ENCODE results near the gene TBC1D10A.

The TBC1D10A gene

GRCh38 chr22:30326706-30327362 is at the start of gene TBC1D10A:
TBC1D10A (minus strand) TSS chr22:30326941; CDS start chr22:30326881, 60 bp downstream.
- DNase-seq, result peak; percentile 87 to 92

DNA sequence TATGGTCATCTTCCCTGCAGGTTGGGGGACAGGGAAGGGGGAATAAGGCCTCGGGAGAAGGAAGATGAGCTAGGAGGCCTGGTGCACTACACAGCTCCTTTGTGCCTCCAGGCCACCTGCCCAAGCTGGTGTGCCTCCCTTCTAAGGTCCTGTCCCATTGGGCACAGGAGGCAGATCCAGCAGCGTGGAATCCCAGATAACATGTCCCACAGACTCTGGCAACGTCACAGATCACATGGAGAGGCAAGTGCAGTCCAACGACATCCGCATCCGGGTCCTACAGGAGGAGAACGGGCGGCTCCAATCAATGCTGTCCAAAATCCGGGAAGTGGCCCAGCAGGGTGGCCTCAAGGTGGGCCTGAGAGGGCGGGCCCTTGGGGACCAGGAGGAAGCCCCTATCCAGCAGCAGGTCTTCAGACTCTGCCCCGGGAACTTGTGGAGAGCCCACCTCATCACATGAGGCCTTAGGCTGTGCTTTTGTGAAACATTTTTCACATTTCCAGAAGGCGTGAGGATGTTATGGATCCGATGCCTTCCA is 48.6 kb upstream of the TBC1D10A start:
- no peak for DNase-seq

DNA sequence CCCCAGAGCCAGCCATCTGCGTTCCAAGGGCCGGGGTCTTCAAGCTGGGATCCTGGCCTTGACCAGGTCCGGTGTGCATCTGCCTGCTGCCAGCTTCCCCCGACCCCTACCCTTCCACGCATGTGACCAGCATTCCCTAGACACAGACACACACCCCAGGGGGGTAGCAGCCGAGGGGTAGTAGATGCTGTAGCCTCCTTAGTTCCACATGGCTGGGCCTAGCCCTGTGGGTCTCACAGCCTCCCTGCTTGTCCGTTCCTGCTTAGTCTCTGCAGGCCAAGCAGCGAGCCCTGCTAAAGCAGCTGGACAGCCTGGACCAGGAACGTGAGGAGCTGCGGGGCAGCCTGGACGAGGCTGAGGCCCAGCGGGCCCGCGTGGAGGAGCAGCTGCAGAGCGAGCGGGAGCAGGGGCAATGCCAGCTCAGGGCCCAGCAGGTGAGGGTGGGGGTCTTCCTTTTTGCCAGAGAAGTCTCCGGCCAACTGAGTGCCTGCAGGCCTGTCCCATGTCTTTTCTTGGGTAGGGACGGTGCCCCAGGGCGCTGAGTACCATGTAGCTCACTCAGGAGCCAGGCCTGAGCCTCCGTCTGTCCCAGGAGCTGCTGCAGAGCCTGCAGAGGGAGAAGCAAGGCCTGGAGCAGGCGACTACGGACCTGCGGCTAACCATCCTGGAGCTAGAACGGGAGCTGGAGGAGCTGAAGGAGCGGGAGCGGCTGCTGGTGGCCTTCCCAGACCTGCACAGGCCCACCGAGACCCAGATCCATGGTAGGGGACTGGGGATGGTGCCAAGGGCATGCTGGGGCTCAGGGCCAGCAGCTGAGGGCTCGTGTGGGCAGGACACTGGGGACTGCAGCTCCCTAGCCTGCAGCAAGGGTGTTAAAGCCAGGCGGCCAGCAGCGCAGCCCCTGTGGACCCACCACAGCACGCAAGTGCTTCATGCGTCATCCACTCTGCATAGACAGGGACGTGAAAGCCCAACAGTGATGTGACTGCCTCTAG is 46.9 kb upstream of the TBC1D10A start:
- no peak for DNase-seq

DNA sequence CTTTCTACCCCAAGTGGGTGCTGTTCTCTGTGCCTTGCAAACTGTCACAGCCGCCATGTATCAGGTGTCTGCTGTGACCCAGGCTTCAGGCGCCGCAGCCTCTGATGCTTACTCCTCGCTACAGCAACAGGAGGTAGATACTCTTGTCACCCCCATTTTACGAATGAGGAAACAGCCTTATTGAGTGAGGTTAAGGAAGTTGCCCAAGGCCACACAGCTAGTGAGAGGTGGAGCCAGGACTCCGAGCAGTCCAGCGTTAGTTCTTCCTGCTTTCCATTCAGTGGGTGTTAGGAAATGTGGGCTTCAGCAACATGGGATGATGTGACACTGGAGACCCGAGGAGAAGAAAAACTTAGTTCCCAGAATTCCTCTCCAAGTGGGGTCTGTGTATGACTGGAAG is 46.2 kb upstream of the TBC1D10A start:
- DNase-seq, result no peak

DNA sequence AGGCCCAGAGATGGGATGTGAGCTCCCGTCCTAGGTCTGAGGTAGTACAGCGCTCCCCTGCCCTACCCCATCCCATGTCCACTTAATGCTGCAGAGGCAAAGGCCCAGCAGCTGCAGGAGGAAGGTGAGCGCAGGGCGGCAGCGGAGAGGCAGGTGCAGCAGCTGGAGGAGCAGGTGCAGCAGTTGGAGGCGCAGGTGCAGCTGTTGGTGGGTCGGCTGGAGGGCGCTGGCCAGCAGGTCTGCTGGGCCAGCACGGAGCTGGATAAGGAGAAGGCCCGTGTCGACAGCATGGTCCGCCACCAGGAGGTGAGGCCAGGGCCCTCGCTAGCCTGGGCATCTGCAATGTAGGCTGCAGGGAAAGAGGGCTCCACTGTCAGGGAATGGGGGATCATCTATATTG is 45.2 kb upstream of the TBC1D10A start:
- DNase-seq, result no peak

DNA sequence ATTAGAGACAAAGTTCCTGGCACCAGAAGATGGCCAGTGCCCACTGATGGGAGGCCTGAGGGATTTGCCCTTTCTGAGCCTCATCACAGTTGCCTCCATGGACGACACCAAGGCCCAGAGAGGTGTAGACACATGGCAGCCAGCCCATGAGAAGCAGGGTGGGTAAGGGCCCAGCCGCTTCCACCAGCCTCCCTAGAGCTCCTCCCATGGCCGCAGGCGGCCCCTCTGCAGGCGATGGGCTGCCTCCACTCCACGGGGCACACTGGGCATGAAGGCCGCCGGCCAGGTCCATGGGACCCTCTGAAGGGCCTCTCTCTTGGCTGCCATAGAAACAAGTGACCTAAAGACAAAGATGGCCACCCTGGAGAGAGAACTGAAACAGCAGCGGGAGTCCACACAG is 44.6 kb upstream of the TBC1D10A start:
- no peak for DNase-seq

DNA sequence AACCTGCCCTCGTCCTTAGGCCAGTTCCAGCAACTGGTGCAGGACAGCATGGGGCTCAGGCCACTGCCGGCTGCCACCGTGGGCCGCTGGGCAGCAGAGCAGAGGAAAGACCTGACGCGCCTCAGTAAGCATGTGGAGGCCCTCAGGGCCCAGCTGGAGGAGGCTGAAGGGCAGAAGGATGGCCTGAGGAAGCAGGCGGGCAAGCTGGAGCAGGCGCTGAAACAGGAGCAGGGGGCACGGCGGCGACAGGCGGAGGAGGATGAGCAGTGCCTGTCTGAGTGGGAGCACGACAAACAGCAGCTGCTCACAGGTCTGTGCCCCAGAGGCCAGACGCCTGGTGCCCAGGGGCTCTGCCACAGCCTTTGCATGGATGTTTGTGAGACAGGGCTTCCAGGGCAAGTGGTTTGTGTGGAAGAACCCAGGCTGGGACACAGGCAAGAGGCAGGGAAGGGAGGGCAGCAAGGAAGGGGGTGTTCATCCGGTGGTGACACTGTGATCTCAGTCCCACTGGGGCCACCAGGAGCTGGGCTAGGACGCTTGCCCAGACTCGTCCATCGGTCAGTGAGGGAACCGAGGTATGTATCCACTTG is 44.0 kb upstream of the TBC1D10A start:
- DNase-seq, result no peak

GRCh38 chr22:30368420-30368819 is 41.7 kb upstream of the TBC1D10A start:
- no peak for DNase-seq

DNA sequence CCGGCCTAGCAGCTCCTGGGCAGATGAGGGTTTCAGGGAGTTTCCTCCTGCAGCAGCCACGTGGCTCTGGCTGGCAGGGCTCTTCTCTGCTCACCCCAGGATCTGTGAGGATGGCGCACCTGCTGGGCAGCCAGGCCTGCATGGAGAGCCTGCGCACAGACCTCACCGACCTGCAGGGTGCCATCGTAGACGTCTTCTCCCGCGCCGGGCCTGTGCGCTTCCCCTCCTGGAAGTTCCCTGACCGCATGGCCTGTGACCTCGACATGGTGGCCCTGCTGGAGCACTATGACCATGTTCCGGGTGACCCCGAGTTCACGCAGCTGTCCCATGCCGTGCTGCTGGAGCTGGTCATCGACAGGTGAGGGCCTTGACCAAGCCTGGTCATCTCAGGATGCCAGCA is 39.1 kb upstream of the TBC1D10A start:
- no peak for DNase-seq

GRCh38 chr22:30362651-30363281 is 36.0 kb upstream of the TBC1D10A start:
- DNase-seq, result no peak

DNA sequence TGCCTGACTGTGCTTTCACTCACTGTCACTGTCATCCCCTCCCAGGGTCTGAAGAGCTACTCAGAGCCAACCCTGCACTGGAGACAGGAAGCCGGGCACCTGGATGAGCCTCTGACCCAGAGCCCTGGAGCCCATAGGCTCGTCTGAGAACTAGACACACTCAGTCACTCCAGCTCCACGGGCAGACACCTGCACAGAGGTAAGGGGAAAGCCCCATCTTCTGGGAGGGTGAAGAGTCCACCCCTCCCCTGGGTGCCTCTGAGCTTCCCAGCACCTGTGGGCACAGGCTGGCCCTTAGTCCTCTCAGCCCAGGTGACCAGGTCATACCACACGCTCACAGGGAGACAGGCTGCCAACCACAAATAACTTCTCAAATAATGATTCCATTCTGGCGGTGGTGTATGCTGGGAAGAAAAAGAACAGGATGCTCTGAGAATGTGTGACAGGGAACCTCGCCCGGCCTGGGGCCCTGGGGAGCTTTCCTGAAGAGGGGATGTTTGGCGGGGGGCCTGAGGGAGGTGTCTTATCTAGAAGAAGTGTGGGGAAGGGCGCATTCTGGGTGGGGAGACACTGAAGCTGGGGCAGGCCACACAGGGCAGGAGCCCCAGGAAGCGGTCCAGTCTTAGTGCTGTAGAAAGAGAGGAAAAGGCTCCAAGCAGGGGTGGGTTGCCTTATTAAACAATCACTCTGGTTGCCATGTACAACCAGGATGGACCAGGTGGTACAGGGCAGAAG is 35.3 kb upstream of the TBC1D10A start:
- no peak for DNase-seq

DNA sequence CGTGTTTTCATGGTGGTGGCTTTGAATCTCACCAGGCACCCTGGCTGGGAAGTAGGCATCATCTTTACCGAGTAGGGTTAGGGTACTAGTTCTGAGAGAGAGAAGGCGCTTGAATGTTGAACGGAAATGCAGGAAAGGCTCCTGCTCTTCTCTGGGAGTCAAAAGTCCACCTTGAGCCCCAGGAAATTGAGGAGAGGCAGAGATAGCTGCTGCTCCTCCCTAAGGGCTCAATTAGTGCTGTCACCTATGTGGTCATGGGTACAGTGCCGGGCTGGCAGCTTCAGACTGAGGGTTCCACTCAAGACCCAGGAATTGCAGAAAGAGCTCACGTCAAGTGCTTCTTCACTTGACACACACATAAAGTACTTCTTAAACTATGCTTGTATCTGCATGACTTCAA is 31.8 kb upstream of the TBC1D10A start:
- DNase-seq, result no peak

- DNase-seq, result no peak
Measured at GRCh38 chr22:30357650-30358215, 31.0 kb upstream of the TBC1D10A start.

DNA sequence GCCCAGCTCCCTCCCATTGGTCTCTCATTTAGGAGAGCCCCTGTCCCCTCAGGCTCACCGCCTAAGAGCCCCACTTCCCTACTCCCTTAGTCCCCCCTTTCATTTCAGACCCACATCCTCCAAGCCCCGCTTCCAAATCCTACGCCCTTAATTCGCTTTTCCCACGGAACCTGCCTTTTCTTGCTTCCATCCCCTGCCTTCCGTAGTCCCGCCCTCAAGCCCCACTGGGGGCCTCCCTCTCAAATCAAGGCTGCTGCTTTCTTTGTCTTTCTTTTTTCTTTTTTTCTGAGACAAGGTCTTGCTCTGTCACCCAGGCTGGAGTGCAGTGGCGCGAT is 30.5 kb upstream of the TBC1D10A start:
- no peak for DNase-seq

GRCh38 chr22:30356449-30357235 is 29.9 kb upstream of the TBC1D10A start, which contains the start of the genes CCDC157 and SF3A1:
CCDC157 (plus strand) TSS chr22:30357007; CDS start chr22:30366001, 8,994 bp downstream.
SF3A1 (minus strand) TSS chr22:30356894; CDS start chr22:30356792, 102 bp downstream.
- peak; percentile 82 to 83 for DNase-seq

- no peak for DNase-seq
Measured at GRCh38 chr22:30354644-30355043, 27.9 kb upstream of the TBC1D10A start.

DNA sequence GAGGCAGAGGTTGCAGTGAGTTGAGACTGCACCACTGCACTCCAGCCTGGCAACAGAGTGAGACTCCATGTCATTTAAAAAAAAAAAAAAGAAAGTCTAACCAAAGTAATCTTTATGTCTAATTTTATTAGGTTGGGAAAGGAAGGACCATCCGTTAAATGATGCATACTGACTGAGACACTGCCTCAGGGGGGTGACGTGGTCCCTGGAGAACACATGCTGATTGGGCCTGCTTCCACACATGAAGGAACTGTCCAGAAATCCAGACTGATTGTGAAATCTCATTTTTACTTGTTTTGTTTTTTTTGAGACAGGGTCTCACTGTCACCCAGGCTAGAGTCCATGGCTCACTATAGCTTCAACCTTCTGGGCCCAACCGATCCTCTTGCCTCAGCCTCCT is 24.5 kb upstream of the TBC1D10A start:
- DNase-seq, result no peak

- no peak for DNase-seq
Measured at GRCh38 chr22:30348809-30349208, 22.1 kb upstream of the TBC1D10A start.

- no peak for DNase-seq
Measured at GRCh38 chr22:30348404-30348803, 21.7 kb upstream of the TBC1D10A start.

GRCh38 chr22:30347255-30347892 is 20.6 kb upstream of the TBC1D10A start:
- DNase-seq, result no peak

Data from stimulated activated CD4-positive, alpha-beta T cell treated with anti-CD3 and anti-CD28 coated beads, Interleukin-2, amount 100 ng/mL, for 48 hours (primary cell).